Neural cell (in vitro differentiated cells): Measurements from ENCODE around the gene AMN1. TPM values are rescaled to one million over a fixed set of nuclear protein-coding genes. Genes with fewer than 3 reads are reported as not detected.

ENCODE experiments used
- H2AFZ ChIP-seq: fragments of 200-600, 300-800 bp; sonication (generic), shearing (Covaris generic); 2 replicates; pipeline ENCODE4 v1.6.0; 2014; ENCODE audit warnings: low read depth, mild to moderate bottlenecking, antibody characterized with exemption, low read length, moderate library complexity
- H3F3A ChIP-seq: fragments of 200-600 bp; shearing (Covaris generic); 2 replicates; pipeline ENCODE4 v1.6.1; 2016; ENCODE audit warnings: mild to moderate bottlenecking, moderate library complexity, mixed read lengths, antibody characterized with exemption, low read length; ENCODE audit not compliant: insufficient read depth, poor library complexity, severe bottlenecking
- H3K27ac ChIP-seq: fragments of 200-600, 300-800 bp; sonication (generic), shearing (Covaris generic); 2 replicates; pipeline ENCODE4 v1.5.1; 2014; ENCODE audit warnings: mild to moderate bottlenecking, low read length, moderate library complexity
- H3K27me3 ChIP-seq: fragments of 300-800, 200-600 bp; sonication (generic), shearing (Covaris generic); 2 replicates; pipeline ENCODE4 v1.6.0; 2014; ENCODE audit warnings: mild to moderate bottlenecking, low read depth, low read length, moderate library complexity; ENCODE audit not compliant: insufficient read depth
- H3K36me3 ChIP-seq: fragments of 300-800, 200-600 bp; sonication (generic), shearing (Covaris generic); 2 replicates; pipeline ENCODE4 v1.5.1; 2014; ENCODE audit warnings: mild to moderate bottlenecking, antibody characterized with exemption, low read length, moderate library complexity; ENCODE audit not compliant: insufficient read depth
- H3K4me2 ChIP-seq: fragments of 300-800, 200-600 bp; sonication (generic), shearing (Covaris generic); 2 replicates; pipeline ENCODE4 v1.6.0; 2014; ENCODE audit warnings: mild to moderate bottlenecking, low read length
- H3K4me3 ChIP-seq: fragments of 300-800, 200-600 bp; sonication (generic), shearing (Covaris generic); 2 replicates; pipeline ENCODE4 v1.5.1; 2014; ENCODE audit warnings: mild to moderate bottlenecking, low read length, moderate library complexity
- H3K79me2 ChIP-seq: fragments of 200-600 bp; shearing (Covaris generic); replicated peaks from 2 replicates; pipeline ENCODE4 v1.6.0; 2014; ENCODE audit warnings: mild to moderate bottlenecking, low read length, moderate library complexity; ENCODE audit not compliant: insufficient read depth
- H3K9ac ChIP-seq: fragments of 300-800, 200-600 bp; sonication (generic), shearing (Covaris generic); 2 replicates; pipeline ENCODE4 v1.6.1; 2016; ENCODE audit warnings: mild to moderate bottlenecking, low read length, mixed read lengths
- H3K9me2 ChIP-seq: fragments of 200-600 bp; shearing (Covaris generic); 2 replicates; pipeline ENCODE4 v1.6.1; 2016; ENCODE audit warnings: mild to moderate bottlenecking, low read length, mixed read lengths; ENCODE audit not compliant: insufficient read depth
- H3K9me3 ChIP-seq: fragments of 200-600, 300-800 bp; sonication (generic), shearing (Covaris generic); 2 replicates; pipeline ENCODE4 v1.6.1; 2016; ENCODE audit warnings: mild to moderate bottlenecking, mixed run types, low read length, moderate library complexity, mixed read lengths
- H4K20me1 ChIP-seq: fragments of 200-600 bp; shearing (Covaris generic); 2 replicates; pipeline ENCODE4 v1.6.1; 2016; ENCODE audit warnings: mild to moderate bottlenecking, mixed run types; ENCODE audit not compliant: insufficient read depth
- EP300 ChIP-seq: fragments of 450-650 bp; conservative IDR thresholded peaks from 2 replicates; pipeline ENCODE4 v1.6.1; 2014; ENCODE audit warnings: antibody characterized with exemption, mild to moderate bottlenecking, moderate library complexity; ENCODE audit not compliant: poor library complexity, severe bottlenecking
- EZH2 ChIP-seq: fragments of 200-600, 300-800 bp; shearing (Covaris generic), sonication (generic); IDR thresholded peaks from 2 replicates; pipeline ENCODE4 v1.6.1; 2014; ENCODE audit warnings: antibody characterized with exemption, low read length, borderline replicate concordance, mild to moderate bottlenecking; ENCODE audit not compliant: insufficient read depth, poor library complexity, severe bottlenecking
- MXI1 ChIP-seq: fragments of 450-650 bp; conservative IDR thresholded peaks from 2 replicates; pipeline ENCODE4 v1.6.1; 2014; ENCODE audit warnings: antibody characterized with exemption, mild to moderate bottlenecking; ENCODE audit not compliant: poor library complexity, severe bottlenecking
- POLR2AphosphoS5 ChIP-seq: IDR thresholded peaks from 2 replicates; pipeline ENCODE4 v1.6.1; 2012
- RAD21 ChIP-seq: fragments of 450-650 bp; conservative IDR thresholded peaks from 2 replicates; pipeline ENCODE4 v1.6.1; 2014; ENCODE audit warnings: antibody characterized with exemption, mild to moderate bottlenecking, moderate library complexity
- SMC3 ChIP-seq: fragments of 450-650 bp; conservative IDR thresholded peaks from 2 replicates; pipeline ENCODE4 v1.6.1; 2014; ENCODE audit warnings: antibody characterized with exemption, mild to moderate bottlenecking, moderate library complexity; ENCODE audit not compliant: poor library complexity
- TAF1 ChIP-seq: IDR thresholded peaks from 2 replicates; pipeline ENCODE4 v1.6.1; 2012; ENCODE audit warnings: low read depth
- polyA plus RNA-seq: library from polyadenylated mRNA; depleted of rRNA; stranded (reverse); fragments of >200 nt; gene quantifications from 2 replicates; pipeline ENCODE4 v1.2.3, GENCODE V29; 2014
- TF ChIP-seq, protein P1 (sequence below): fragments of 450-650 bp; IDR thresholded peaks from 2 replicates; pipeline ENCODE4 v1.5.1; 2014; ENCODE audit warnings: antibody characterized with exemption, mild to moderate bottlenecking, moderate library complexity; ENCODE audit not compliant: poor library complexity, severe bottlenecking
- TF ChIP-seq, protein P2 (sequence below): IDR thresholded peaks from 2 replicates; pipeline ENCODE4 v1.6.1; 2012; ENCODE audit warnings: borderline replicate concordance

The AMN1 gene
- polyA plus RNA-seq, 1 donor from 2014 or later, result 125 TPM

- Histone ChIP-seq H3K9ac (no peak overlapping the region), H3K36me3 (no peaks in the 10 kb centered on the region), H3K9me3 (no peaks in the 10 kb centered on the region), H3K79me2 (no peaks in the 10 kb centered on the region), H3F3A (no peaks in the 10 kb centered on the region), H4K20me1 (no peaks in the 10 kb centered on the region), H3K27me3 (no peaks in the 10 kb centered on the region), H3K4me3 (no peak overlapping the region), H2AFZ (no peak overlapping the region), H3K9me2 (no peaks in the 10 kb centered on the region), H3K27ac (no peak overlapping the region), H3K4me2 (no peak overlapping the region)
- no peak for TF ChIP-seq EP300
- no peak for TF ChIP-seq EZH2
- TF ChIP-seq TAF1, result no peak
Measured at GRCh38 chr12:31641509-31642090, 87.2 kb downstream of the AMN1 start.

DNA sequence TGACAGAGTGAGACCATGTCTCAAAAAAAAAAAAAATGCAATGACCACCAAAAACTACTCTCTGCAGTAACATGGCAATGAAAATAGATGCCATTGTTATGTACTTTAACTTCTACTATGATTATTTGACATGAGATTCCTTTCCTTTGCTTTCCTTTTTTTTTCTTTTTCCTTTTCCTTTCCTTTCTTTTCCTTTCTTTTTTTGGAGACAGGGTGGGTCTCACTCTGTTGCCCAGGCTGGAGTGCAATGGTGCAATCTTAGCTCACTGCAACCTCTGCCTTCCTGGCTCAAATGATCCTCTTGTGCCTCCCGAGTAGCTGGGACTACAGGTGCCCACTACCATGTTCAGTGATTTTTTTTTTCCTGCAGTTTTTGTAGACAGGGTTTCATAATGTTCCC lies 94.2 kb downstream of the AMN1 start:
- no peak overlapping the region for H2AFZ ChIP-seq
- no peaks in the 10 kb centered on the region for H3K36me3 ChIP-seq
- H3K9me3 ChIP-seq, result no peaks in the 10 kb centered on the region
- no peaks in the 10 kb centered on the region for H3K79me2 ChIP-seq
- no peak overlapping the region for H3K4me2 ChIP-seq
- no peak overlapping the region for H3K9ac ChIP-seq
- no peaks in the 10 kb centered on the region for H3K9me2 ChIP-seq
- no peaks in the 10 kb centered on the region for H3F3A ChIP-seq
- H4K20me1 ChIP-seq, result no peaks in the 10 kb centered on the region
- TF ChIP-seq, protein P1, sequence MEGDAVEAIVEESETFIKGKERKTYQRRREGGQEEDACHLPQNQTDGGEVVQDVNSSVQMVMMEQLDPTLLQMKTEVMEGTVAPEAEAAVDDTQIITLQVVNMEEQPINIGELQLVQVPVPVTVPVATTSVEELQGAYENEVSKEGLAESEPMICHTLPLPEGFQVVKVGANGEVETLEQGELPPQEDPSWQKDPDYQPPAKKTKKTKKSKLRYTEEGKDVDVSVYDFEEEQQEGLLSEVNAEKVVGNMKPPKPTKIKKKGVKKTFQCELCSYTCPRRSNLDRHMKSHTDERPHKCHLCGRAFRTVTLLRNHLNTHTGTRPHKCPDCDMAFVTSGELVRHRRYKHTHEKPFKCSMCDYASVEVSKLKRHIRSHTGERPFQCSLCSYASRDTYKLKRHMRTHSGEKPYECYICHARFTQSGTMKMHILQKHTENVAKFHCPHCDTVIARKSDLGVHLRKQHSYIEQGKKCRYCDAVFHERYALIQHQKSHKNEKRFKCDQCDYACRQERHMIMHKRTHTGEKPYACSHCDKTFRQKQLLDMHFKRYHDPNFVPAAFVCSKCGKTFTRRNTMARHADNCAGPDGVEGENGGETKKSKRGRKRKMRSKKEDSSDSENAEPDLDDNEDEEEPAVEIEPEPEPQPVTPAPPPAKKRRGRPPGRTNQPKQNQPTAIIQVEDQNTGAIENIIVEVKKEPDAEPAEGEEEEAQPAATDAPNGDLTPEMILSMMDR, result no peak
- TF ChIP-seq MXI1 (no peak), SMC3 (no peak), TAF1 (no peak), POLR2AphosphoS5 (no peak), RAD21 (no peak), EP300 (no peak), EZH2 (no peak)
- TF ChIP-seq, protein P2, sequence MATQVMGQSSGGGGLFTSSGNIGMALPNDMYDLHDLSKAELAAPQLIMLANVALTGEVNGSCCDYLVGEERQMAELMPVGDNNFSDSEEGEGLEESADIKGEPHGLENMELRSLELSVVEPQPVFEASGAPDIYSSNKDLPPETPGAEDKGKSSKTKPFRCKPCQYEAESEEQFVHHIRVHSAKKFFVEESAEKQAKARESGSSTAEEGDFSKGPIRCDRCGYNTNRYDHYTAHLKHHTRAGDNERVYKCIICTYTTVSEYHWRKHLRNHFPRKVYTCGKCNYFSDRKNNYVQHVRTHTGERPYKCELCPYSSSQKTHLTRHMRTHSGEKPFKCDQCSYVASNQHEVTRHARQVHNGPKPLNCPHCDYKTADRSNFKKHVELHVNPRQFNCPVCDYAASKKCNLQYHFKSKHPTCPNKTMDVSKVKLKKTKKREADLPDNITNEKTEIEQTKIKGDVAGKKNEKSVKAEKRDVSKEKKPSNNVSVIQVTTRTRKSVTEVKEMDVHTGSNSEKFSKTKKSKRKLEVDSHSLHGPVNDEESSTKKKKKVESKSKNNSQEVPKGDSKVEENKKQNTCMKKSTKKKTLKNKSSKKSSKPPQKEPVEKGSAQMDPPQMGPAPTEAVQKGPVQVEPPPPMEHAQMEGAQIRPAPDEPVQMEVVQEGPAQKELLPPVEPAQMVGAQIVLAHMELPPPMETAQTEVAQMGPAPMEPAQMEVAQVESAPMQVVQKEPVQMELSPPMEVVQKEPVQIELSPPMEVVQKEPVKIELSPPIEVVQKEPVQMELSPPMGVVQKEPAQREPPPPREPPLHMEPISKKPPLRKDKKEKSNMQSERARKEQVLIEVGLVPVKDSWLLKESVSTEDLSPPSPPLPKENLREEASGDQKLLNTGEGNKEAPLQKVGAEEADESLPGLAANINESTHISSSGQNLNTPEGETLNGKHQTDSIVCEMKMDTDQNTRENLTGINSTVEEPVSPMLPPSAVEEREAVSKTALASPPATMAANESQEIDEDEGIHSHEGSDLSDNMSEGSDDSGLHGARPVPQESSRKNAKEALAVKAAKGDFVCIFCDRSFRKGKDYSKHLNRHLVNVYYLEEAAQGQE, result no peak
- H3K27me3 ChIP-seq, result no peaks in the 10 kb centered on the region
- H3K27ac ChIP-seq, result no peak overlapping the region
- no peak overlapping the region for H3K4me3 ChIP-seq

GRCh38 chr12:31633464-31633863 lies 95.4 kb downstream of the AMN1 start:
- no peak overlapping the region for H3K4me3 ChIP-seq
- no peak for TF ChIP-seq MXI1
- TF ChIP-seq, protein P2, result no peak
- TF ChIP-seq, protein P1, result no peak
- TF ChIP-seq SMC3, result no peak
- TF ChIP-seq TAF1, result no peak
- no peak for TF ChIP-seq POLR2AphosphoS5
- TF ChIP-seq EP300, result no peak
- TF ChIP-seq EZH2, result no peak
- no peak for TF ChIP-seq RAD21
- H3K4me2 ChIP-seq, result no peak overlapping the region
- H3F3A ChIP-seq, result no peaks in the 10 kb centered on the region
- no peaks in the 10 kb centered on the region for H4K20me1 ChIP-seq
- no peaks in the 10 kb centered on the region for H3K9me3 ChIP-seq
- H3K9me2 ChIP-seq, result no peaks in the 10 kb centered on the region
- no peak overlapping the region for H3K27ac ChIP-seq
- no peak overlapping the region for H3K9ac ChIP-seq
- no peaks in the 10 kb centered on the region for H3K27me3 ChIP-seq
- H2AFZ ChIP-seq, result no peak overlapping the region
- no peaks in the 10 kb centered on the region for H3K79me2 ChIP-seq
- no peaks in the 10 kb centered on the region for H3K36me3 ChIP-seq
